Measurements from ENCODE around the gene SLFN5.
A peak's percentile ranks its signal among the peaks of the same experiment; 100 is the strongest.
"Not testable (repeated sequence)": the region's sequence is repeated elsewhere in the genome, so short reads cannot be mapped to it uniquely, and the experiment has no call there.

SLFN5 gene

GRCh38 chr17:35242805-35243560 is at the start of gene SLFN5:
SLFN5 (plus strand) TSS chr17:35243072; CDS start chr17:35258691, 15,619 bp downstream.
- TF ChIP-seq CTCF (IDR thresholded peaks at IDR 0.05; ENCODE audit: low read length, missing control alignments), result no peak
- peak within 1 kb of the TSS; percentile 94 for H3K4me3 ChIP-seq (replicated peaks; ENCODE audit: low read depth, low read length)
- DNase-seq (ENCODE audit: low read depth), result peak; percentile 95

- not testable (repeated sequence) for DNase-seq (ENCODE audit: low read depth); H3K4me3 ChIP-seq (replicated peaks; ENCODE audit: low read depth, low read length)
Observed at GRCh38 chr17:35194001-35194400, 48.9 kb upstream of the SLFN5 start, which contains the start of gene SLC35G3. SLC35G3 (minus strand) TSS chr17:35194393; CDS start chr17:35194307, 86 bp downstream.

- not testable (repeated sequence) for H3K4me3 ChIP-seq (replicated peaks; ENCODE audit: low read depth, low read length); DNase-seq (ENCODE audit: low read depth)
Observed at GRCh38 chr17:35195062-35195461, 47.8 kb upstream of the SLFN5 start.

- DNase-seq (ENCODE audit: low read depth); H3K4me3 ChIP-seq (replicated peaks; ENCODE audit: low read depth, low read length): not testable (repeated sequence)
Observed at GRCh38 chr17:35202582-35202981, 40.3 kb upstream of the SLFN5 start.

- TF ChIP-seq CTCF (IDR thresholded peaks at IDR 0.05; ENCODE audit: low read length, missing control alignments), result no peak
- H3K4me3 ChIP-seq (replicated peaks; ENCODE audit: low read depth, low read length), result no peak overlapping the region
- no peak for DNase-seq (ENCODE audit: low read depth)
Observed at GRCh38 chr17:35210741-35211140, 32.1 kb upstream of the SLFN5 start.

GRCh38 chr17:35212668-35213067 is 30.2 kb upstream of the SLFN5 start:
- no peak for TF ChIP-seq CTCF (IDR thresholded peaks at IDR 0.05; ENCODE audit: low read length, missing control alignments)
- H3K4me3 ChIP-seq (replicated peaks; ENCODE audit: low read depth, low read length), result no peak overlapping the region
- no peak for DNase-seq (ENCODE audit: low read depth)

- no peak for DNase-seq (ENCODE audit: low read depth)
- no peak for TF ChIP-seq CTCF (IDR thresholded peaks at IDR 0.05; ENCODE audit: low read length, missing control alignments)
- no peak overlapping the region for H3K4me3 ChIP-seq (replicated peaks; ENCODE audit: low read depth, low read length)
Observed at GRCh38 chr17:35213412-35213940, 29.4 kb upstream of the SLFN5 start.

- TF ChIP-seq CTCF (IDR thresholded peaks at IDR 0.05; ENCODE audit: low read length, missing control alignments), result no peak
- DNase-seq (ENCODE audit: low read depth), result no peak
- no peak overlapping the region for H3K4me3 ChIP-seq (replicated peaks; ENCODE audit: low read depth, low read length)
Observed at GRCh38 chr17:35214192-35214591, 28.7 kb upstream of the SLFN5 start.
